Activated T-helper 17 cell treated with anti-CD3 and anti-CD28 coated beads, Interleukin-2, amount 50 U/mL, for 72 hours (primary cell): ENCODE measurements around the gene RNF130. TPM values are rescaled to one million over a fixed set of nuclear protein-coding genes. Genes with fewer than 3 reads are reported as not detected.

Experiments
- ATAC-seq: fragments of 150-1000 bp; cut with Tn5 transposase; replicated peaks from 2 replicates; pipeline ENCODE4 v1.10.0; 2021; ENCODE audit warnings: mild to moderate bottlenecking, moderate library complexity
- H3K27ac Mint-ChIP-seq: one replicate; pipeline ENCODE4 v1.8.0; 2022; ENCODE audit warnings: mixed read lengths
- H3K27me3 Mint-ChIP-seq: one replicate; pipeline ENCODE4 v1.8.0; 2022; ENCODE audit warnings: mixed read lengths
- H3K36me3 Mint-ChIP-seq: one replicate; pipeline ENCODE4 v1.8.0; 2022; ENCODE audit warnings: low read depth, mild to moderate bottlenecking, mixed read lengths
- H3K4me1 Mint-ChIP-seq: one replicate; pipeline ENCODE4 v1.8.0; 2022; ENCODE audit warnings: mixed read lengths
- H3K4me3 Mint-ChIP-seq: one replicate; pipeline ENCODE4 v1.8.0; 2022; ENCODE audit warnings: mild to moderate bottlenecking, mixed read lengths
- H3K9me3 Mint-ChIP-seq: one replicate; pipeline ENCODE4 v1.8.0; 2022; ENCODE audit warnings: mixed read lengths
- total RNA-seq, 2 donors: library from RNA; stranded (reverse); gene quantifications; one replicate each; pipeline ENCODE4 v1.2.3, GENCODE V29; 2022

Gene RNF130
- total RNA-seq, 2 donors from 2014 or later, result 9.0 TPM

GRCh38 chr5:179909224-179909623, 162.3 kb downstream of the RNF130 start:
- no peak for ATAC-seq
- Mint-ChIP-seq H3K36me3 (peaks cover 21% of the 10 kb centered on the region), H3K27ac (peak overlapping the region; percentile 40), H3K4me1 (peaks cover 4% of the 10 kb centered on the region), H3K9me3 (no peaks in the 10 kb centered on the region), H3K27me3 (no peaks in the 10 kb centered on the region), H3K4me3 (peak overlapping the region; percentile 63)

GRCh38 chr5:179908528-179908927, 163.0 kb downstream of the RNF130 start:
- Mint-ChIP-seq H3K9me3 (no peaks in the 10 kb centered on the region), H3K27ac (peak overlapping the region; percentile 40)
- ATAC-seq, result no peak

DNA sequence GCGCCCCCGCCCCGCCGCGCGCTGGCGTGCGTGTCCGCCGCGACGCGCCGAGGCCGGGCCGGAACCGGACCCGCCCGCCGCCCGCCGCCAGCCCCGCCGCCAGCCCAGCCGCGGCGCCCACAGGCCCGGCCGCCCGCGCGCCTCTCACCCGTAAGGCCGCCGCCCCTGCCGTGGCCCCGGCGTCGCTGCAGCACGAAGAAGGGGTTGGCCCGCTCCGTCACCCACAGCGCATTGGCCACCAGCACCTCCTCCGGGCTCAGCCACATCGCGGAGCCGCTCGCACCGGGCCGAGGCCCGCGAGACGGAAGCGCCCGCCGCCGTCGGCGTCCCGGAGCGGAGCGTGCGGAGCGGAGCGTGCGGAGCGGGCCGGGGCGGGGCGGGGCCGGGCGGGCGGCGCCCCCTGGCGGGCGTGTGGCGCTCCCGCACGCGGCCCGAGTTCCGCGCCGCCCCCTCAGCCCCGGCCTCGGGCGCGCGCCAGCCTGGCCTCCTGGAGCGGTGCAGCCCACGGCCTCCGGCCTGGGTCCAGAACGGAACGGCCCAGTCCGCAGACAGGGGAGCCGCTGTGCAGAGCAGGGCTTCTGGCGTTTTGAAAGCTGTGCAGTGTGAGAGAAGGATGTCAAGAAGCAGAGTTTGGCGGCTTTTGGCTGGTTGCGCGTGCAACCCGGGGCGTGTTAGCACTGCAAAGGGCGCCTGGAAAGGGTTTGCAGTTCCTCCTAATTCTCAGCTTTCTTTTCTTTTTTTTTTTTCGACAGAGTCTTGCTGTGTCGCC, 163.8 kb downstream of the RNF130 start, which contains the start of gene TBC1D9B:
TSS of gene TBC1D9B (minus strand) at position 342 of the 769 bp plus-strand sequence. CDS start at position 266, 76 bp downstream.
- Mint-ChIP-seq H3K9me3 (no peaks in the 10 kb centered on the region), H3K4me3 (peak within 1 kb of the TSS; percentile 82), H3K4me1 (peaks cover 4% of the 10 kb centered on the region), H3K27me3 (no peaks in the 10 kb centered on the region), H3K36me3 (peaks cover 30% of the 10 kb centered on the region), H3K27ac (peak within 1 kb of the TSS; percentile 66)
- ATAC-seq, result peak; percentile 94

More at GRCh38 chr5:179908528-179908927, 163.0 kb downstream of the RNF130 start:
- H3K36me3 Mint-ChIP-seq, result peaks cover 28% of the 10 kb centered on the region
- peak overlapping the region; percentile 63 for H3K4me3 Mint-ChIP-seq
- H3K27me3 Mint-ChIP-seq, result no peaks in the 10 kb centered on the region
- peaks cover 4% of the 10 kb centered on the region for H3K4me1 Mint-ChIP-seq

GRCh38 chr5:179906795-179907555, 164.6 kb downstream of the RNF130 start:
- H3K4me3 Mint-ChIP-seq, result peak overlapping the region; percentile 82
- H3K9me3 Mint-ChIP-seq, result no peaks in the 10 kb centered on the region
- no peaks in the 10 kb centered on the region for H3K27me3 Mint-ChIP-seq
- H3K36me3 Mint-ChIP-seq, result peaks cover 34% of the 10 kb centered on the region
- H3K27ac Mint-ChIP-seq, result peak overlapping the region; percentile 66
- peaks cover 4% of the 10 kb centered on the region for H3K4me1 Mint-ChIP-seq
- peak; percentile 29 for ATAC-seq

DNA sequence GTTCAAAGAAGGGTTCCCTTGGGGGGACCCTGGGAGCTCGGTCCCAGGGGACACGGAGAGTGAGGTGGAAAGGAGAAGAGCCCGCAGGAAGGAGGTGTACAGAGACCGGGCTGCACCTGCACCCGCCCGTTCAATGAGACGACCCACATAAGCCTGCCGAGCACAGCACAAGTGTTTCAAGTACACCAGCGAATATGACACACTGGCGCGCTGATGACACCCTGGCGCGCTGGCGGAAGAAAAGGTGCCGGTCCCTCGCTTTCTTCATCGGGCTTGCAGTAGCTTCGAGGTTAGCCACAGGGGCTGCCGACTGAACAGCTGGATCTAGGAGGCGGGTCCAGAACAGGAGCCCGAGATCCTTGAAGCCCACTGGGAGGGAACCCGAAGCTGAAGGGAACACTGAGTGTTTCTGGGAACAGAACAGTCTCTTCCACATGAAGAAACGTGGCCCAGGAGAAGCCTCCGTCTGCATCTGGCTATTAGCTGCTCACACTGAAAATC, 165.2 kb downstream of the RNF130 start:
- Mint-ChIP-seq H3K4me1 (peaks cover 4% of the 10 kb centered on the region), H3K9me3 (no peaks in the 10 kb centered on the region), H3K27me3 (no peaks in the 10 kb centered on the region), H3K27ac (peak overlapping the region; percentile 27), H3K36me3 (peaks cover 38% of the 10 kb centered on the region), H3K4me3 (peak overlapping the region; percentile 82)
- ATAC-seq, result no peak

DNA sequence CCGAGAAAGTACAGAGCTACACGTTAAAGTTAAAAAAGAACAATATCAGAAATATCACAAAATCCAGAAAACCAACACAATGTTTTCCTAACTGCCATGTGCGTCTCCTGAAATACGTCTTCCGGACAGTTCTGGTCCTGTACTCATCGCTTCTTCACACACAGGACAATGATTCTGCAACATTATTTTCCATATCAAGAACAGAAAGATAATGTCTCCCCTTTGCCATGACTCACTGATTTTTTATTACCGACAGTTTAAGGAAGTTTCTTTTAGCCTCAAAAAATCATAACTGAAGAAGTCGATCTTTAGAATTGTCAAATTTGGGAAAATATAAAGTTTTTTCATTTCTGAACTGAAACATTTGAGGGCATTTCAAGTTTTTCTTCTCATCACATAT, 166.4 kb downstream of the RNF130 start:
- H3K36me3 Mint-ChIP-seq, result peaks cover 50% of the 10 kb centered on the region
- H3K4me3 Mint-ChIP-seq, result no peak overlapping the region
- peaks cover 4% of the 10 kb centered on the region for H3K4me1 Mint-ChIP-seq
- no peaks in the 10 kb centered on the region for H3K27me3 Mint-ChIP-seq
- no peaks in the 10 kb centered on the region for H3K9me3 Mint-ChIP-seq
- ATAC-seq, result no peak
- H3K27ac Mint-ChIP-seq, result no peak overlapping the region

Other genes with a start within 250 kb of the RNF130 start
- 10 to 100 TPM; 17.4 to 35.2 TPM for gene MRNIP, start 212.9 kb downstream of the RNF130 start, total RNA-seq
- gene TBC1D9B, start 163.9 kb downstream of the RNF130 start, total RNA-seq, result 100 to 1,000 TPM in 1 of 2 donors, 10 to 100 TPM in 1; 96.5 to 116 TPM
- gene RASGEF1C, start 137.5 kb upstream of the RNF130 start, total RNA-seq, result not detected
- gene MAPK9, start 220.3 kb upstream of the RNF130 start, total RNA-seq, result 10 to 100 TPM; 24.6 to 41.3 TPM